Kidney (tissue), 14 donors: ENCODE data around the gene ZAR1L. TPM values are rescaled to one million over a fixed set of nuclear protein-coding genes. Genes with fewer than 3 reads are reported as not detected.

ENCODE experiments used
- DNase-seq, 5 donors: peaks; one replicate each; pipeline ENCODE4 v3.0.0-alpha.2; 2013 to 2020
- FAIRE-seq: peaks from 2 replicates; lab custom pipeline; 2012; peaks lifted over from hg19 to GRCh38; lab: Jason Lieb, UNC
- H3K27ac ChIP-seq, 2 donors: one replicate each; pipeline ENCODE4 v1.7.0; 2013; ENCODE audit warnings: low read depth in 2 of 2, low read length in 2 of 2, inconsistent platforms in 1 of 2
- H3K27me3 ChIP-seq: one replicate; pipeline ENCODE4 v1.7.1; 2013; ENCODE audit warnings: low read length, inconsistent platforms; ENCODE audit not compliant: control insufficient read depth, insufficient read depth
- H3K36me3 ChIP-seq, 3 donors: one replicate each; pipeline versions ENCODE4 v1.7.0 to v1.7.1; 2013; ENCODE audit warnings: low read length in 3 of 3, control low read depth in 1 of 3, inconsistent platforms in 1 of 3; ENCODE audit not compliant: insufficient read depth in 3 of 3, control insufficient read depth in 2 of 3
- H3K4me1 ChIP-seq, 3 donors: one replicate each; pipeline versions ENCODE4 v1.7.0 to v1.7.1; 2013; ENCODE audit warnings: low read length in 3 of 3, inconsistent platforms in 1 of 3, low read depth in 1 of 3; ENCODE audit not compliant: control insufficient read depth in 2 of 3, insufficient read depth in 2 of 3
- H3K4me3 ChIP-seq, 3 donors: one replicate each; pipeline versions ENCODE4 v1.7.0 to v1.8.1; 2013; ENCODE audit warnings: low read length in 3 of 3, control low read depth in 1 of 3, inconsistent platforms in 1 of 3
- H3K9ac ChIP-seq, 3 donors: one replicate each; pipeline versions ENCODE4 v1.7.0 to v1.7.1; 2013; ENCODE audit warnings: low read length in 3 of 3, control low read depth in 1 of 3, inconsistent platforms in 1 of 3
- H3K9me3 ChIP-seq, 3 donors: one replicate each; pipeline versions ENCODE4 v1.7.0 to v1.7.1; 2013; ENCODE audit warnings: low read length in 3 of 3, control low read depth in 1 of 3, inconsistent platforms in 1 of 3; ENCODE audit not compliant: control insufficient read depth in 2 of 3, insufficient read depth in 1 of 3
- intact Hi-C: fragments of 100-400 bp; cut with DNase I; formaldehyde crosslinking; loops from one replicate; pipeline ENCODE4 v1.11.1; 2022
- polyA plus RNA-seq: library from polyadenylated mRNA; stranded (reverse); fragments of 350-450 nt; fragmentation: Illumina TruSeq; extraction: RNeasy Lipid Tissue Mini Kit (QIAGEN cat#74804); gene quantifications from one replicate; pipeline ENCODE4 v1.2.3, GENCODE V29; 2014; ENCODE audit warnings: low read depth, low replicate concordance; ENCODE audit not compliant: insufficient read depth
- total RNA-seq: library from RNA; stranded (reverse); fragmentation: NEBNext Ultra II Directional; extraction: Animal tissue kit (Norgen Biotek cat#: 25700); gene quantifications from one replicate; pipeline ENCODE4 v1.2.1, GENCODE V29; 2021
- TF ChIP-seq, protein P1 (sequence below): IDR thresholded peaks from 3 replicates; pipeline ENCODE4 v1.5.1; 2012; ENCODE audit warnings: mild to moderate bottlenecking, moderate library complexity, borderline replicate concordance; ENCODE audit not compliant: insufficient read depth; ENCODE audit errors: extremely low read depth
- donor health status: control.
- donor health status: control.
- donor health status: control.
- donor health status: control.
- donor health status: control.
- donor health status: DM: yes; HTN: yes; CAD: no.
- donor health status: Normal renal cell carcinoma (clear cell type).

ZAR1L gene
- total and polyA plus RNA-seq, 2 donors from 2014 or later: not detected

DNA sequence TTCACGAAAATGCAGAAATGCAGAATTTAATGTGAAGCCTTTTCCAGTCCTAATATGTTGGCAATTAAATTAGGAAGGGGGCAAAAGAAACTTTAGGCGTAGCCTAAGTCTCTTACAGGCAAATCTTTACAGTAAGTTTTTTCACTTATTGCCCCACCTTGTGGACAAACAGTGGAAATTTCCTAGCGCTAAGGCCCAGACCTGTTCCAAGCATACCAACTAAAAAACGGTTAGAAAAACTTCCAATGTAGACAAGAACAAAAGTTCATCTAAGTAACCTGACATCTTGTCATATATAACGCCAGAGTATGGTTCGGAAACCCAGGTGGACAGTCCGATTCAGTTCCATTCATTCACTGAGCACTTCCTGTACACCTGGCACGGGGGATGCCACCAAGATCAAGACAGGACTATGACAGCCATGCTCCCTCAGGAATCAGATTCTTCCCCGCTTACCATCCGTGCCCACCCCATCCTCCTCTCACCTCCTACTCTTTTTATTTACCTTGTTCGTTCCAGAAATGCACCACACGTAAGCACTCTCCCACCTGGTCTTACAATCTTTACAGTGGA is 4.9 kb downstream of the ZAR1L start:
- Histone ChIP-seq H3K9me3 (no peaks in the 10 kb centered on the region), H3K9ac (peak overlapping the region in 2 of 3 donors; percentile 35 to 41), H3K4me3 (peak overlapping the region in 2 of 3 donors; percentile 21 to 51), H3K36me3 (no peaks in the 10 kb centered on the region), H3K27ac (no peak overlapping the region), H3K27me3 (no peaks in the 10 kb centered on the region), H3K4me1 (no peaks in the 10 kb centered on the region)
- DNase-seq: peak in 3 of 5 donors; percentile 24 to 78 (median 70)
- intact Hi-C loops: no loop called here
- TF ChIP-seq, protein P1, sequence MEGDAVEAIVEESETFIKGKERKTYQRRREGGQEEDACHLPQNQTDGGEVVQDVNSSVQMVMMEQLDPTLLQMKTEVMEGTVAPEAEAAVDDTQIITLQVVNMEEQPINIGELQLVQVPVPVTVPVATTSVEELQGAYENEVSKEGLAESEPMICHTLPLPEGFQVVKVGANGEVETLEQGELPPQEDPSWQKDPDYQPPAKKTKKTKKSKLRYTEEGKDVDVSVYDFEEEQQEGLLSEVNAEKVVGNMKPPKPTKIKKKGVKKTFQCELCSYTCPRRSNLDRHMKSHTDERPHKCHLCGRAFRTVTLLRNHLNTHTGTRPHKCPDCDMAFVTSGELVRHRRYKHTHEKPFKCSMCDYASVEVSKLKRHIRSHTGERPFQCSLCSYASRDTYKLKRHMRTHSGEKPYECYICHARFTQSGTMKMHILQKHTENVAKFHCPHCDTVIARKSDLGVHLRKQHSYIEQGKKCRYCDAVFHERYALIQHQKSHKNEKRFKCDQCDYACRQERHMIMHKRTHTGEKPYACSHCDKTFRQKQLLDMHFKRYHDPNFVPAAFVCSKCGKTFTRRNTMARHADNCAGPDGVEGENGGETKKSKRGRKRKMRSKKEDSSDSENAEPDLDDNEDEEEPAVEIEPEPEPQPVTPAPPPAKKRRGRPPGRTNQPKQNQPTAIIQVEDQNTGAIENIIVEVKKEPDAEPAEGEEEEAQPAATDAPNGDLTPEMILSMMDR: peak; percentile 78
- FAIRE-seq: peak; percentile 84

DNA sequence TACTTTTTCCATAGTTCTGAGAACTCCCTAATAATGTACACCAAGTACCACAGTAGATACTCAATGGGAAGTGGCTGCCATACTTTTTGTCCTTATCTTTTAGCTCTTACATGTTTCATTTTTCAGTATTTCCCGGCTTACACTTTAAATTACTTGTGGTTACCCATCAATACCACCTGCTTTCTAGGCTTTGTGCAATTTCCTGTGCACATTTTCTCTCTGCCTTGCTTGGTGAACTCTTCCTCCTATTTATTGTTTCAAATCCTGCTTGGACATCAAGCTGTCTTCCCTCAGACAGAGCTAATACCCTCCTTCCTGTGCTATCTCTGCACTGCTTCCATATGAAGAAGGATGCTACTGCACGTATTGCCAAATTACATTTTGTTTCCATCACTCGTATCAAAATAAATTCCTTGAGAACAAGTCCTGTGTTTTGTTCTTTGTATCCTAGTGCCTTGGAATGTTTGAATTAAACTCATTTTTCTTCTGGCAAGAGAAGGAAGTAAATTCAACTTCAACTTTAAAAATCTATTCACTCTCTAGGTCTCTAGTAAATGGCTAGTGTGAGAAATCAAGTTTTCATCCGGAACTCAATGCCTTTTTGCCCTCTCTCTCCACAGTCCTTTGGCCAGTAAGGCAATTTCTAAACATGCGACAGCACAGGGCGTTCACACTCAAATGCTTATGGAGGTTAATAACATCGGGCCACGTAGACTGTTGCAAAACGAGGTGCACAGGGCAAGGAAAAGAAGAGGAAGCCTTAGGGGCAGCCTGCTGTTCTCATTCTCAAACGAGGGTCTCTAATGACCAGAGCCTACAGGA is 5.6 kb downstream of the ZAR1L start:
- no peak overlapping the region for H3K27ac ChIP-seq
- peak overlapping the region in 2 of 3 donors; percentile 21 to 51 for H3K4me3 ChIP-seq
- no peaks in the 10 kb centered on the region for H3K9me3 ChIP-seq
- peak overlapping the region in 2 of 3 donors; percentile 35 to 41 for H3K9ac ChIP-seq
- no peaks in the 10 kb centered on the region for H3K36me3 ChIP-seq
- no peaks in the 10 kb centered on the region for H3K27me3 ChIP-seq
- DNase-seq (no peak), FAIRE-seq (no peak)
- intact Hi-C loops: no loop called here
- TF ChIP-seq, protein P1: no peak
- no peaks in the 10 kb centered on the region for H3K4me1 ChIP-seq

DNA sequence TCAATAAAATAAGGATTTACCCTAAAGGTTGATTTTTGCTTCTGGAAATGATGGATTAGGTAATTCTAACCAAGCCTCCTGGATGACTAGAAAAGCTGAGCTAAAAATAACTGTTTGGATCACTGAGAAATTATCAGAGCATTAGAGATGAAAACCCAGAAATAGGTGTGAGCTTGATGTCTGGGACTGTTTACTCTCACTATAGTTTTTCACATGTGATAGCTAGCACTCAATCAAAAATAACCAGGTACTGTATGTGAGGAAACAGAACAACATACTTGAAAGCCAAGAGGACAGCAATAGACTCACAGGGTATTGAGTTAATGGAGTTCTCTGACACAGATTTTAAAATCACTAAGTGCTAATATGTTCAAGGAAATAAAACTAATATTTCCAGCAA is 9.5 kb downstream of the ZAR1L start:
- Histone ChIP-seq H3K4me3 (no peak overlapping the region), H3K27me3 (no peaks in the 10 kb centered on the region), H3K36me3 (no peaks in the 10 kb centered on the region), H3K4me1 (no peaks in the 10 kb centered on the region), H3K9me3 (no peaks in the 10 kb centered on the region), H3K27ac (no peak overlapping the region), H3K9ac (no peak overlapping the region)
- TF ChIP-seq, protein P1: no peak
- FAIRE-seq (no peak), DNase-seq (no peak)
- intact Hi-C loops: no loop called here
